Inflammatory macrophage (primary cell): ENCODE measurements around the gene PFDN6.

Experiments used
- DNase-seq, 2 donors: peaks; one replicate each; pipeline ENCODE4 v3.0.0-alpha.2; 2020 to 2022

Gene PFDN6

DNA sequence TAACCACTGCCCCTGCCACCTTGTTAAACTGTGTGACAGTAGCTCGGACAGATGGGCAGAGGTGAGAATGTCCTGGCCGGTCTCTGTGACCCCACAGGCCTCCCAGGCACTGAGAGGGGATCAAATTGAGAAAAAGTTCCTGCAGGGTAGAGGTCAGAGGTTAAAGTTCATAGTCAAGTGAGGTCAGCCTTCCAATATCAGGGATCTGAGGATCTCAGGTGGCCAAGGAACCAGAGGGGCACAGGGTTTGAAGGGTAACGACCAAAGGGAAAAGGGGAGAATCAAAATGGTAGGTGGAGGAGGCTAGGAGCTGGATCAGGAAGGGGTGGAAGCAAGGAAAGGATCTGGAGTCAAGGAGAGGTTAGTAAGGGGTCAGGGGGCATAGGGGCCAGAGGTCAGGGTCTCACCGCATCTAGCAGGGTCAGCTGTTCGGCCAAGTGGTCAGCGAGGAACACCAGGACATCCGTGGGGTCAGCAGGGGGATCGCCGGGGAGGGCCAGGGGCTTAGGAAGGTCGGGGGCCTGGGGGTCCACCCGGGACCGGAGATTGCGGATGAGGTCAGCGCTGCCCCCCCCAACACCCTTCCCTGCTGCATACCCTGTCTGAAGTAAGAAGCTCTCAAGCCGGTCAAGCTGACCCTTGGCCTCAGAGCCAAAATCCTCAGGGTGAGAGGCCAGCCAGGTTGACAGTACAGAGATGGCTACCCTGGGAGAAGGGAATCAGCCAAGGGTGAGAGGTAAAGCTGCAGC, 6.4 kb downstream of the PFDN6 start:
- DNase-seq: no peak

DNA sequence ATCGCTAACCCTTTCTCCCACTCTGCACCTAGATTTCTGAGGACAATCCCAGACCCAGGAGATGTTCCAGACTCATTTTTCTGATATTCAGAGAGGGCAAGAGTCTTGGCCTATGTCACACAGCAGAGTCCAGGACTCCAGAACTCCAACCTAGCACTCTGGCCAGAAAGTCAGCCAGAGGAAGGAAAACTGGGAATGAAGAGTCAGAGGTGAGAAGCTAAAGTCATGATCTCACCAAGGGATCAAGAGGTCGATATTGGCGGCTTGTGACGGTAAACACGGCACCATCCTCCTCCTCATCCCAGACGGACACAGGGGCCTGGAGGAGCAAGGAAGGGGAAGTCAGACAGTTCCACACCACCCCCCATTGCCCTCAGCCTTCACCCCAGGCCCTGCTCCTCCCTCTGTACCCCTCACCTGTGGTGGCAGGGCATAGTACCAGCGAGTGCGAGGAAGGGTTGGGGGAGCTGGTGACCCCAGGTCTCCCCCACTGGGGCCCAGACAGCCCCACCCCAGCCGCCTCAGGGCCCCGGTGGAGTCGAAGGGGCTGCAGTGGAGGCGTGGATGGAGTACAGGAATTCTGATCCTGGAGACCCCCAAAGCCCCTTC, 7.5 kb downstream of the PFDN6 start:
- no peak for DNase-seq

DNA sequence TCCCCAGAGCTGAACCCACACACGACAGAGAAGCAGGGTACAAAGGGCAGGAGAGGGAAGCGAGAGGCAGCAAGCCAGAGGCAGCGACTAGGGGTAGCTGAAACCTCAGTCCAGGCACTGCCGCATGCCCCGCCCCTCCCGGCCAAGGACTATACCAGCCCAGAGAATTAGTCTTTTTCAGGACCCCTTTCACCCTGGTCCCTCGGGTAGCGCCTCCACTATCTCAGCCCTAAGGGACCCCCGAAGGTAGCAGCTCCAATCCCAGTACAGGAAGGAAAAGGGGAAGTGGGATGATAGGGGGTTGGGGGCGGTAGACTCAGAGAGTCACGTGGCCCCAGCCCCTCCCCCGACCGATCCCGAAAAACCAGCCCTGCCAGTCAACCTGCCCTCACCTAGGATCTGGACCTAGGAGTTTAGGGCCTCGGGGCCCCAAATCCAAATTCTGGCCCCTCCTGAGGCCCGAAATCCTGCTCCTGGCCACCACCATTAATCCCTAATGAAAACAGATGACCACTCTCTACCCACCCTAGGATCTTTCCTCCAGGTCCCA, 8.1 kb downstream of the PFDN6 start:
- peak in 1 of 2 donors; percentile 32 for DNase-seq

DNA sequence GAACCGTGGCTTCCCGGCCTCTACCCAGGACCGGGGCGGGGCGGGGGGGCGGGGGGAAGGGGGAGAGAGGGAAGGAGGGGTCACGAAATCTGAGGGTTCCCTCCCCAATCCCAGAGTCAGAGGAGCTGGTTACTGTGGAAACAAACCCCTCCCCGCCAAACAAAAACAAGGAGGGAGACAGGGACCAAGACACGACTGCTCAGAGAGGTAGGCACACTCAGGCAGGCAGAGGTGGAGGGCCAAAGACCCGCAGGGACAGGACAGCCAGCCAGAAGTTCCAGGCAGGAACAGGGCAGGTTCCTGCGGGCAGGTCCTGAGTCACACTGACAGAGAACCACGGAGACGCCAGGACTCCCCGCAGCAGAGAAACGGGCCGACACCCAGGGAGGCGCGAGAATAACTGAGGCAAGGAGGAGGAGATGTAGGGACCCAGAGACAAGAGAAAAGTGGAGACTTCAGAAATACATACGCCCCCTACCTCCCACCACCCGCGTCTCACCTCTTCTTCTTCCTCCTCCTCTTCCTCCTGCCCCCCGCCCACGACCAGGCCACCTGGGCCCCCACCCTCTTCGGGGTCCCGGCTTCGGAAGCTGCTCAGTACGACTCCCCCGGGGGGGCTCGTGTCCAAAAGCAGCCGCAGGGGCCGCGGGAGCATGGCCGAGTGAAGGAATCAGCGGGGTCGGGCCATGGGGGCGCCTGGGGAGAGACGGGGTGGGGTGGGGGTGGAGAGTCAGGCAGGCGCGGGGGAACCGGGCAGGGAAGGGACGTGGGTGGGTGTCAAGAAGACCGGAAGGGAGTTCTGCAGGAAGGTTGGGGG, 8.8 kb downstream of the PFDN6 start:
- peak; percentile 72 to 79 for DNase-seq

DNA sequence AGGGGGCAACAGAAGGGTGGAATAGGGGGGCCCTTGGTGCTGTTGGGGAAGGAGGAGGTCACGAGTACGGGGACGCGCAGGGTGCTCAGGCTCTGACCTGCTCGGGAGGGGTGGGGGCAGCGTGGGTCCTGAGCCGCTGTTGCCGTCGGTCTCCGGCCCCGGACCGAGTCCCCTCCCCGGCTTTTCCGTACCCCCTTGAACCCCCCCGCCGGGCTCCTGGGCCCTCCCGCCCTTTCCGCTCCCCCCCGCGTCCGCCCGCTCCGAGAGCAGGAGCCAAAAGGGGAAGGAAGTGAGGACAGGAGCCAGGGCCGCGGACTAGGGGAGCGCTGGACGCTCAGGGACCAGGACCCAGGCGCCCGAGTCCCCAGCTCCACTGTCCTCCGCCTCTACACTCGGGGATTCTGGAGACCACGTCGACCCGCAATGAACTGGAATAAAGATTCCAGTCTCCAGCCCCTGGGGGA, 9.4 kb downstream of the PFDN6 start, which contains the start of gene RGL2:
TSS of gene RGL2 (minus strand) at position 170 of the 464 bp plus-strand sequence. CDS start 332 bp downstream, outside the sequence.
- peak; percentile 59 to 70 for DNase-seq

DNA sequence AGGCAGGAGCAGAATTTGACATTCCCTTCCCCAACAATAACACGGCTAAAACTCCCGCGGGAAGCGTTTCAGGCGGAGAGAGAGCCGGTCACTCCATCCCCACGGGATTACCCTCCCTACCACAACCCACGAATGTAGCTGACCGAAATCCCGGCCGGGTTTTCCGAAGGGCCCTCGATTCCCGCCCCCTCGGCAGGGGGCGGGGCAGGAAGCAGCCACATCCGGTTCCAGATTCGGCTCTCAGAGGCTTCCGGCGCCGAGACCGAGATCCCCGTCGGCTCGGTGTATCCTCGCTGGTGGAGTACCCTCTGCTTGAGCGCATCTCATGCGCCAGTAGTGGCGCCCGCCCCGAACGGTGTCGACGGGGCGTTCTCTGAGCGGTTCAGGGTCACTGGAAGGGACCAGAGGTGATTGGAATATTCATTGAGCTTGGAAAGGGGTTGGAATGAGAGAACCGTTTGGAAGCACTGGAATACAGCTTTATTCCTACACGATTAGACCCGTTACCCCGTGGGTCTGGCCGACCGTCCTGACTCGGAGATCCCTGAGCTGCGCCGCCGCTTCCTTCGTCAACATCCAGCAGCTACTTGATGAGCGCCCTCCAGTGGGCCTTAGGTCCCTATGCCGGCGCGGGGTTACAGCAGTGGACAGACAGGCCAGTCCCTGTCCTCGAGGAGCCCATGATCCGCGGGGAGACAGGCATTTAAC, 10.0 kb downstream of the PFDN6 start:
- peak; percentile 91 to 93 for DNase-seq

DNA sequence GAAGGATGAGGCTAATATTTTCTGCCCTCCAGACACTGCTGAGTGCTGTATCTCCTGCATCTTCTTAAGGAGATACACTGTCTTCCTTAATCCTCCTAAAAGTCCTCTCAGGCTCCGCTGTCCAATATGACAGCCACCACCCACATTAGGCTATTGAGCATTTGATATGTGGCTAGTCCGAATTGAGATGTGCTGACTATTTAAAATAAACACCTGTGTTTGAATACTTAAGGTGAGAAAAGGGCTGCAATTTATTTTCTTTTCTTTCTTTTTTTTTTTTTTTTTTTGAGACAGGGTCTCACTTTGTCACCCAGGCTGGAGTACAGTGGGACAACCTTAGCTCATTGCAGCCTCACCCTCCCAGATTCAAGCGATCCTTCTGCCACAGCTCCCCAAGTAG, 12.5 kb downstream of the PFDN6 start:
- DNase-seq: no peak

DNA sequence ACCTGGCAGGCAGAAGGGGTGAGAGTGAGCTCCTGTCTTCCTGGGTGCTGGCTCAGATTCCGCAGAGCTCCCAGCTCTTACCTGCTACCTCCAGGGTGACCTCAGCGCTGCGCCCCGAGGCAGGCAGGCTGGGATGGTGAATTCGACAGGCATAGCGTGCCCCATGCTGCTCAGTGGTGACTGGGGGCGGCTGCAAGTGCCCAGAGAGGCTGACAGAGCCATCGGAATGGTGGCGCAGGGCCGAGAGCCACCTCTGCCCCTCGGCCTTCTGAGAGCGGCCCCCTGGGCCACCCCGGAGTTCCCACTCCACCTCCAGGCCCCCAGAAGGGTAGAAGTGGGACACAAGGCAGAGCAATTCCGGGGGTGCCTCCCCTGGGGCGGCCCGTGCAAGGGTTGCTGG, 14.8 kb downstream of the PFDN6 start:
- DNase-seq: no peak

DNA sequence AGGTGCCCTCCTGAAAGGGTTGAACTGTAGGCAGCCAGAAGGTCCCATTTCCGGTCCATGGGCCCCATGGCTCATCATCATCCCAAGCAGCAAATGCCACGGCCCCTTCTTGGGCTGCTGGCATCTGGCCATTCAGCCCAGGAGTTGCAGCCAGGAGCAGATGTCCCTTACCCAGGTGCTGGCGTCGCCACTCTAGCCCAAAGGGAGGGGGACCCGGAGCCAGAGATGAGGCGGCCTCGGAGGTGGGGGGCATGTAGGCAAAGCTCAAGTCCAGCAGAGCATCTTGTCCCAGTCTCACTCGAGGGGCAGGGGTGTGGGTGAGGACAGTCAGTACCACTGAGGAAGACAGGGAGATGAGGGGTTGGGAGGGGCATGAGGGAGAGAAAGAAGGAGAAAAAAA, 15.7 kb downstream of the PFDN6 start:
- DNase-seq: no peak

DNA sequence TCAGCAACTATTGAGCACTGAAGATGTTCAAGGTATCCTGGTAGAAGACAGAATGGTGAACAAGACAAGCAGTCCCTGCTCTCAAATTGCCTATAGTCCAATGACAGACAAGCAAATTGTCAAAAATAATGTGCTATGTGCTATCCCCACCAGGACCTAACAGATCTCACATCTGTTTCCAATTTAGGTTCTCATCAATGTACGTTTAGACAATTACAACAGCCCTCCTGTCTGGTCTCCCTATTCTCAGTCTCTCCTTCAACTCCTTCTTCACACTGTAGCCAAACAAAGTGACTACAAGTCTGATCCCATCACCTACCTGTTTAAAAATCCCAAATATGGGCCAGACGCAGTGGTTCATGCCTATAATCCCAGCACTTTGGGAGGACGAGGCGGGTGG, 17.0 kb downstream of the PFDN6 start:
- no peak for DNase-seq

DNA sequence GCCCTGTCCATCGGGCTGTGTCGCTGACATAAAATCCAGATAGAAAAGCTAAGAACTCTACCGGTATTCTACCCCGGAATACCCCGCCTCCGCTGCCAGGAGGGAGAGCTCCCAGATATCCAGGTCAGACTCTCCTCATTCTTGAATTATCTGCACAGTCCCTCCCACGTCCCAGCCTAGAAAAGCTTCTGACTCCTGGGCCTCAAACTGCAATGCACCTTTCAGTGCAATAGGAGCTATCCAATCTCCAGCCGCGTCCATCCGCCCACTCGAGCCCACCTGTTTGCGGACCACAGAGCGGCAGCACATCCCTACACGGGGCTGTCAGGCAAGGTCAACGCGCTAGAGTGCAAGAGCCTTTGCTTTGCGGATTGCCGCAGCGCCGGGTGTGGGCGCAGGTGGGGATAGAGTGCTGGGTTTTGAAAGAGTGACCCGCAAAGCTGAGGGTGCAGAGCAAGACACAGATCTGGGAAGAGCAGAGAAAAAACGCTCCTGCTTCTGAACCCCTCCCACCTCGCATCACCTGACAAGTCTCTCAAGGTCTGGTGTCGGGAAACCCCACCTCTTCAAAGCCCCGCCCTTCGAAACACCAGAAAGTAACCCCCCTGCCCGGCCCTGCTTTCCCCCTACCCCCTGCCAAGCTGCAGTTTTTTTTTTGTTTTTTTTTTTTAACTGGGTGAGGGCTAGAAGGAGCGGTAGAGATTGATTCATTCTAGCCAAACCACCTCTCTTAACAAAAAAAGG, 23.1 kb downstream of the PFDN6 start:
- DNase-seq: peak; percentile 51 to 79

DNA sequence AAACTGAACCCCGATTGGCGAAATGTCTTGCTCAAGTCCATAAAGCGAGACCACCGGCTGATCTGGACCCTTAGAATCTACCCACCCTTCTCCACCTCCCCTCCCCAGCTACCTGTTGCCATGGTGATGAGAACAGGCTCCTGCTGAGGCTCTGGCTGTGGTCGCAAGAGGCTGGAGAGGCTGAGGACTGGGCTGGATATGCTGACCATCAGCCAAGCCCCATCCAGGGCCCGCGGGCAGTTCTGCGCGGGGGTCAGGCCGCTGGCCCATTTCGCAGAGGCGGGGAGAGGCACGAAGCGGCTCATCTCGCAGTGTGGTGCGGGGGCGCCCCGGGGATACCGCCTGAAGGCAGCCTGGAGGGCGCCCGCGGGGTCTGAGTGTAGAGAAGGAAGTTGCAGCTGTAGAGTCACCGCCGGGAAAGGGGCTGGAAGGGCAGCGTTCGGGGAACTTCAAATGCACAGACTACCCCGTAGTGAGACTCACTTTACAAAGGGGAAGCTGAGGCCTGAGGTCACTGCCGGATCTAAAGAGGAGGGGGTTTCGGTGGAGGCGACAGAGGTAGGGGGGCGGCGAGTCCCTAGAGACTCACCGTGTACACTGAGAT, 23.8 kb downstream of the PFDN6 start:
- DNase-seq: peak; percentile 62 to 88

DNA sequence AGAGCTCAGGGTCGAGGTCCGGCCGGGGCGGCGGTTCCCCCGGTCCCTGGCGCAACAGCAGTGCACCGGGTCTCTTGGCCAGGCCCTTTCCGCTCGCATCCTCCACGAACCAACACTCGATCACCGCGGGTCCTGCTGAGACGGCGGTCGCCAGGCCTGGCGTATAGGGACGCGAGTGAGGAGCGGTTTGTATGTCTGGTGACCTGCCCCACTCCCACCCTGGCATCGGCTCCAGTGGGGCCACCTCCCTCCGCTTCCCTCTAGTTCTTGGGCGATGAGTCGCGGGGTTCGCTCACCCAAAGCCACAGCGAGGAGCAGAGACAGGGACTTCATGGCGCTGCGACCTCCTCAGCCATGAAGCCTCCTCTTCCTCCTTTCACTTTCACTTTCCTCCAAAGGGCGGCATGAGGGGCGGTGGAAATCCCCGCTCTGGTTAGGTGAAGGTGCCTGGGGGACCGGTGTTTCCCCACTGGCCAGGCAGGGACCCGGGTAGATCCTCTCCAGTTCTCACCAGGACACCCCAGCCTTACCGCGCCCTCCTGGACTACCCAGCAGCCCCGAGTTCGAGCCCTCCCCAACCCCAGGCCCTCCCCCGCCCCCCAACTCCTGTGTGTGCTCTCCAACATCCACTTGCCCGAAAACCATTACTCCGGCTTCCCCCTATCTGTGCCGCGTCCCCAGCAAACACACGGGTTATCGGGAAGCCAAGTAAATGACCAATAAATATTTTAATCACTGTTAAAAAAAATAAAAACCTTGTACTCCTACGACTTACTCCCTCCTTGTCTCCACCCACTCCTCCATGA, 24.5 kb downstream of the PFDN6 start, which contains the start of gene TAPBP:
TSS of gene TAPBP (minus strand) at position 370 of the 806 bp plus-strand sequence. CDS start at position 333, 37 bp downstream.
- DNase-seq: peak; percentile 57 to 59

DNA sequence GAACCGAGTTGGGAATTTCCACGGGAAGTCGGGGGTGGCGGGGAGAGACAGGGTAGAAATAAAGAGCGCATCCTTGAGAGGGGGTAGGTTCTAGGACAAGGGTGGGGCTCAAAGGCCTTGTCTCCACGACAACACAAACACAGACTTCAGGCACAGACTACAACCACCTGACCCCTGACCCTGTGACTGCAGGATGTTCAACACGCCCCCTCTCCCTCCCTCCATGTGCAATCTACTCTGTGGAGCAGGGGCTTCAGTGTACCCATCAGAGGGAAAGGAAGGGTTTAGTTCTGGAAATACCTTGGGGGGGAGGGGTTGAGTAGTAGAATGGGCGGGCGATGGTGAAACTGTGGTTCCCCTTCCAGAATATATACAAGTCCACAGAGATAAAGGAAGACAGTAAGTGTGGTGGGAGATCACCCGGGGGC, 25.1 kb downstream of the PFDN6 start:
- DNase-seq: peak; percentile 84 to 92

DNA sequence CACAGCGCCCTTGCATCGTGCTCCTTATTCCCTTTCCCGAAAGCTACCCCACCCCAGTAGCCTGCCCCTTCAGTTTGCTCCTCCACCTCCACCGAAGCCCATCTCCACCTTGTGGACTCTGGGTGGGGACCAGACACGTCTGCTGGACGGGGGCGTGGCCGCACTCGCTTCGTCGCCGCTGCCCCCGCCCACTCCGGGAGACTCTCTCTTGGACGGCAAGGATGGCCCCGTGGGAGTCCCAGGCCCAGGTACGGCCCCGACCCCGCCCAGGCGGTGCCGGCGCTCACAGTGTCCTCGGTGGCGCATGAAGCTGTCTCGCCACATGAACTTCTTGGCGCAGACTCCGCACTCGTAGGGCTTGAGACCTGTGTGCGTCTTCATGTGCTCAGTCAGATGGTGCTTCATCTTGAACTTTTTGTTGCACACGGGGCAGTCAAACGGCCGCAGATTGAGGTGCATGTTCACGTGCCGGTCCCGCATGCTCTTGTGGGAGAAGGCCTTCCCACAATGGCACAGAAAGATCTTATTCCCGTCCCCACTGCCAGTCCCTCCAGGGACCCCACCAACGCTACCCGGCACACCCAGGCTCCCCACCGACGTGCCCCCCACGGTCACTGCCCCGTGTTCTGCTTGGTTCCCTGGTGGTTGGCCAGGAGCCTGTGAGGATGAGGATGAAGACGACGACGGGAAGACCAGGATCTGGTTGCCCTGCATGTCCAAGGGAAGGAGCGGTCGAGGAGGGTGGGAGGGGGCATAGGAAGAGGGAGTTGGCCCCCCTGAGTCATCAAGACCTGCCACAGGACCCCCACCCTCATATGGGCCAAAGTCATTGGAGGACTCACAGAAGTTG, 25.8 kb downstream of the PFDN6 start:
- DNase-seq: peak in 1 of 2 donors; percentile 24

DNA sequence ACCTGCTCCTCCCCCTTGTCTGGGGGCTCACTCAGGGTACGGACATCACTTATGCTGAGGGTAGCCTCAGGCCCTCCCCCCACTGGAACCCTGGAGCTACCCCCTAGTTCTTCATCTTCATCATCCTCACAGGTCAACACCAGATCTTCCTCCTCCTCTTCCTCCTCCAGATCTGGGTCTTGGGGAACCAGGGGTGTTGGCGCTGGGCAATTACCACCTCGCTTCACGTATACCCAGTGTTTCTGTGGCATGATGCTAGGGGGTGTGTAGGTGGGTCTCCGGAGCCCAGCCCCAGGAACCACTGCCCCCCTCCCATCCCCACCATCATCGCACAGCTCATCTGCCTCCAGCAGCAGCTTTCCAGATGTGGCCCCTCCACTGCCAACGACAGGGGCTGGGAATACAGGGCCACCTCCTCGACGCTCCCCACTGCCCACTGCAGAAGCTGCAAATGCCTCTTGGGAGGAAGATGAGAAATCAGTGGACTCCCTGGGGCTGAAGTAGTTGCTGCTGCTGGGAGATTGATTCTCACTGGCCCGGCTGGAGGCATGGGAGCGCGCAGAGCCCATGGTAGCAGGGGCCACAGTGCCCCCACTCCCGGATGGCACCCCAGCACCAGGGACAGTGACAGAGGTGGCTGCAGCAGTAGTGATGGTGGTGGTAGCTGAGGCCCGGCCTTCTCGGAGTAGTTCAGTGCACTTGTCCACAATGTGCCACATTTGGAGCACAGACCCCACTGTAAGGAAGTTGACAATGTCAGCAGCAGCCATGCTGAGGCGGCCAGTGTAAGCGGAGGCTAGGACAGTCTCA, 26.6 kb downstream of the PFDN6 start:
- DNase-seq: no peak

DNA sequence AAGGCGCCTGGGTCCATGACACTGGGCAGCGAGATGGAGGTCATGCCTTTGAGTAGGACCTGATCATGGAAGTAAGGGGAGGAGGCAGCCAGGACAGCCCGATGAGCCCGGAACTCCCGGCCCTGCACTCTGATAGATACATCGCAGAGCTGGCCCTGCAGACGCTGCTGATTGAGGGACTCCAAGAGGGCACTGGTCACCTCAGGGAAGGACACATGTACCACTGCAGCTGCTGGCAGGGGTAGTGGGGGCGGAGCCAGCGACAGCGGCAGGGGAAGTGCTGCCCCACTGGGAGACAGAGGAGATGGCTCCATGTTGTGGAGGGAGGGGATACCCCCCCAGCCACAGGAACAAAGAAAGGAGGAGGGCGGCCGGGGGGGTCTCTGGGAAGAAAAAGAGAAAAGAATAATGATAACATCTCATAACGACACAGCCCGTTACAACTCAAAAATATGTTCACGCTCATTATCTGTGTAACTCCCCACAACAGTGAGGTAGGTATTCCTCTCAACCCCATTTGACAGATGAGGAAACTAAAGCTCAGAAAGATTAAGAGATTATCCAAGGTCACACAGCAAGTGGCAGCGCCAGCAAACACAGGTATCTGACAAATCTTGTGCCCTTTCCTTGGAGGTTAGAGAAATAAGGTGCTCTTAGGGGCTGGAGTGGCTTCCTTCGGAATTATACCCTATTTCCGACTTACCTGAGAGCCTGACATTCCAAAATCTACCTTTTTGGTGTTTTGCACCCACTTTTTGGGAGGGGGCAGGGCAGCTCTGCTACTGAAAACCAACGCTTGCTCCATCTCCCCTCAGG, 27.4 kb downstream of the PFDN6 start:
- peak in 1 of 2 donors; percentile 25 for DNase-seq

DNA sequence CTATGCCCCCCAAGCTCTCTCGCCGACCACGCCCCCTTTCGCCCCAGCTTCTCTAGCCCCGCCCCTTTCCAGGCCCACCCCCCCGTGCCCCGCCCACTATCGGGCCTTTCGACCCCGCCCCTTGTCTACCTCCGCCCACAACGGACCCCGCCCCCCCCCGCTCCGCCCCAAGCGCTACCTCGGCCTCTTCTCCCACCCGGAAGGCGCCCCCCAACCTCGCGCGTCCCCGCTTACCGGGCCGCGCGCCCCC, 27.9 kb downstream of the PFDN6 start:
- DNase-seq: no peak
